Measurements from ENCODE around the gene ABCG8.
A peak's percentile ranks its signal among the peaks of the same experiment; 100 is the strongest.
"Not testable (repeated sequence)": the region's sequence is repeated elsewhere in the genome, so short reads cannot be mapped to it uniquely, and the experiment has no call there.

ABCG8 gene

DNA sequence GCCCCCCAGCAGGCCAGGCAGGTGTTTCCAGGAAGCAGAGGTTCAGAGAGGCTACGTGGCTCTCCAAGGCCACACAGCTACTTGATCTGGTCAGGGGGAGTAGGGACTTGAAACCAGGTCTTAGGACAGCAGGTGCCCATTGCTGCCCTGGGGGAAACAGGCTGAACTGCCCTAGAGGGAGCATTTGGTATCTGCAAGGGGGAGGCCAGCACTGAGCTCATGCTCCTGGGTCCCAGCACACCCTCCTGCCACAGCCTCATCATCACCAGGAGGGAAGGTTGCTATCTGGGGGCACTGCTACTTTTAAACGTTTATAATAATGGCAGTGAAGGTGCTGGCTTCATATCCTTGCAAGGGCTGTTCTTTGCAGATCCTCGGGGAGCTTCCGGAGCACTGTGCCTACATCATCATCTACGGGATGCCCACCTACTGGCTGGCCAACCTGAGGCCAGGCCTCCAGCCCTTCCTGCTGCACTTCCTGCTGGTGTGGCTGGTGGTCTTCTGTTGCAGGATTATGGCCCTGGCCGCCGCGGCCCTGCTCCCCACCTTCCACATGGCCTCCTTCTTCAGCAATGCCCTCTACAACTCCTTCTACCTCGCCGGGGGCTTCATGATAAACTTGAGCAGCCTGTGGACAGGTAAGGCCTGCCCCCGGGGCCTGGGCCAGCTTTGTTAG lies 36.1 kb downstream of the ABCG8 start:
- DNase-seq: no peak

DNA sequence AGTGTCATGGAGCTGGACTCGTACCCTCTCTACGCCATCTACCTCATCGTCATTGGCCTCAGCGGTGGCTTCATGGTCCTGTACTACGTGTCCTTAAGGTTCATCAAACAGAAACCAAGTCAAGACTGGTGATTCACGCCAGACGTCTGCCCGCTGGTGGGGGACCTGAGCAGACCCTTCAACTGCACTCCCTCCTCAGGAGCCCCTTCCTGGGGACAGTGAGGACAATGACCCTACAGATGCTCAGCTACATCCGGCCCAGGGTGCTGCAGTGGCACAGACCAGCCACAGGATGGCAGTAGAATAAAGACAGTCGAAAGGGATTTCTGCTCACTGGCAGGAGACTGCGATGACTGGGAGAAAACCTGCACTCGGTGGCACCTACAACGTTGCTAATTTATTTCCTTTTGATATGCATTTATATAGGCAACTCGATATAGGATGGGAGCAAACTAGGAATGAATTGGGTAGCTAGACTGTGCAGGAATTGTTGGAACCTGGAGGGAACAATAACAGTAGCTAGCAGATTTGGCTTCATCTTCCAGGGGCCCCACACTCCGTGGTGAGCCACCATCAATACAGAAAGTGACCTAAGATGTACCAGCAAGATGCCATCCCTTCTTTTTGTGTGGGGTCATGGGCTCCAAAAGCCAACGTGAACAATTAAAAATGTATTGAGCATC lies 39.2 kb downstream of the ABCG8 start:
- DNase-seq: peak; percentile 68

DNA sequence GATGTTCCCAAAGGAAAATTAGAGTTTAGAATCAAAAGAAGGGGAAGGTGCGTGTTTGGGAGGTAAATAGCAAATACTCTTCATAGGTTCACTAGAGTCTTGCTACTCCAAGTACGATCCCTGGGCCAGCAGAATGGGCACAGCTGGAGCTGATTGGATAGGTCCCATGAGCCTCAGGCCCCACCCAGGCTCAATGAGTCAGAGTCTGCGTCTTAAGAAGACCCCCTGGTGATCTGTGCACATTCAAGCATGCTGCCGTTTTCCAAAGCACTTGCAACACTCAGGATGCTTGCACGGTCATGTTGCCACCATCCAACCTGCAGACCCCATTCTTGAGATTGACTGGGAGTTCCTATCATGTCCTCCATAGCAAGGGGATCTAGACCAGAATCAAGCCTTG lies 40.5 kb downstream of the ABCG8 start:
- DNase-seq: no peak

DNA sequence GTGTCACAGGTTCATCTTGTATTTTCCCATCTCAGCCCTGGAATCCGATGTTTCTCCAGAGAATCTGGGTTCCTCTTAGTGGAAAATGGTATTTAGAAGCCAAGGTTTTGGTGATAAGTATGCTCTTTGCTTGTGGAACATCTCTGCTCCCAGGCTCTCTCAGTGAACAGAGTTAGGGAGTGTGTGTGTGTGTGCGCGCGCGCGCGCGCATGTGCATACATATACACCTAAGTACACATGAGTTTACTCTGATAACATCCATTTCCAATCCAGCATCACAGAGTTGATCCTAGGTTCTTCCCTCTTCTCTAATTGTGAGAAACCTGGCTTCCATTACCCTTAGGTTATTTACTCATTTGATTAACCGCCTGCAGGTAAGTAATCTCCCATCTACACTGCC lies 41.7 kb downstream of the ABCG8 start:
- DNase-seq: no peak

DNA sequence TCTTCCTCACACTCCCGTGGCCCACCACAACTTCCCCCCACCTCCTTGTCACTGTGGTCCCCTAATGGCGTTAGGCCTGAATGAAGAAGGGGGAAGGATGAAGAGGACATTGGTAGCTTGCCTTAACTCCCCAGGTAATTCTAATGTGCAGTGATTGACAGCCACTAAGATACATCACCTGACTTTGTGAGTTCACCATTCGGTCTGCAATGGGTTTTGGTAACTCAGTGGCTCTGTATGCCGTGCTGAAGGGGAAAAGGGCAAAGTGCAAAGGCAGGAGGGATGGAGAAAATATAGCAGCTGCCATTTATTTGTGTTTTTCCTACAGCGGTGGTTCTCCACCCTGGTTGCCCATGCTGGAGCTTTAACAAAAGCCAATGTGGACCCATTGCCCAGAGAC lies 42.2 kb downstream of the ABCG8 start:
- DNase-seq: no peak

DNA sequence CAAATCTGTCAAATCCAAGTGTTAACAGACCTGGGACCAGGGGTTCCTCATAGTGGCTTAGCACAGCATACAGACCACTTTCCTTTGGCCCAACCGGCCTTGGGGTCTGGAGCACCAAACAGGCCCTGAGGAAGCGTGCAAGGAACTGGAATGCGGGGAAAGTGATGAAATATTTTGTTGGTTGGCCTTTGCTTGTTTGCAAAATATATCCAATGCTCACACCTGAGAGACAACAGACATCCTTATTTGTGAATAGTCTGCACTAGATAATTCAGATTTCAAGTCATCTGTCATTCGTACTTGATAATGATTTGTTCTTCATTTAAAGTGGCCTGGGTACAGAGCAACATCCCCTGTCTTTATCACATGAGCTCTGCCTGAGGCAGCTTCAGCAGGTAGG lies 43.5 kb downstream of the ABCG8 start:
- no peak for DNase-seq

DNA sequence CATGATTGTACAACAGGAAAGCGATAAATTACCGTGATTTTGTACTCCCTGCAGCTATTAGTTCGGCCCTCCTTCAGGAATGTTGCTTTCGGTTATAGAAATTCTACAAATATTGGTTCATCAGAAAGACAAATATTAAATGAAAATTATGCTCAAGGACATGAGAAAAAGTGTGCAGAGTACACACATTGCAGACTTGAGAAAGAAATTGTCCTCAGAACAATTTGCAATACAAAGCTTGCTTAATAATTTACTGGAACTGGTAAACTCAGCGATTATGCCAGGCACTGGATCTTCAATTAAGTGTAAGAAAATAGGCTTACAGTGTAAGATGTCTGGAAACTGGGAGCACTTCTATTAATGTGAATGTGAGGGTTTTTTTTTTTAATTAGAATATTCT lies 45.9 kb downstream of the ABCG8 start:
- no peak for DNase-seq

DNA sequence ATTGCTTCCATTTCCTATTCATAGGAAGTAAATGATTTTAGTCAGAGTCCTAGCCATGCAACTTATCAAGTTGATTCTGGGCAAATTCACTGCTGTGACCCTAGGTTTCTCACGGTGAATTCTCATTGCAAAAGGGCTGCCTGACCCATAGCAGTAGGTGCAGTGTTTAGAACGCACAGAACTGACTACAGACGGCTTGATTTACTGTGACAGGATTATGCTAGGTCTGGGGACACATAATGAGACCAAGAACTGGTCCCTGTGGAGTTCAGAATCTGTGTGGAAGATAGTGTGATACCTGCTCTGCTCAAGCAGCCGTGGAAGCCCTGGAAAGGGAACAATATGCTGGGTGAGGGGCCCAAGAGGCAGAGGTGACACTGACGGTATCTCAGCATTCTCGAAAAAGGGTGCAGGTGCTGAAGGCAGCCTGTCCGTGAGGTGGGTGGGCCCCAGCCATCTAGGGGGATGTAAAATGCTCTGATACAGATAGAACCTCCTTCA lies 46.4 kb downstream of the ABCG8 start:
- no peak for DNase-seq

DNA sequence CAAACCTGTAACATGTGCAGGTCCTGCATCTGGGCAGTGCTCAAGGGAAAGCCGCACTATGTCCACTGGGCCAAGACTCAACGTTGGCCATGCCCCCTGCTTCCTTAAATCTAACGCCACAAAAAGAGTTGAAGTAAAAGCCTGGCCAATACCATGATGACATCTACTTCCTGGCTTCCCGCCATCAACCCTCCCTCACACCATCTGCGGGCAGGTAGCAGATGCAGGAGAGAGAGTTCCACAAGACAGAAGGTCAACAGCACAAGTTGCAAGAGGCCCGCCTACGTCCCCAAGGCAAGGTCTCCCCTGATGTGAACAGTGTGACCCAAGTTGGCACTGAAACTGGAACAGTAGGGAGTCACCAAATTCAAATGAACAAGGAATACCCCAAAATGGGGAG lies 48.4 kb downstream of the ABCG8 start:
- no peak for DNase-seq

DNA sequence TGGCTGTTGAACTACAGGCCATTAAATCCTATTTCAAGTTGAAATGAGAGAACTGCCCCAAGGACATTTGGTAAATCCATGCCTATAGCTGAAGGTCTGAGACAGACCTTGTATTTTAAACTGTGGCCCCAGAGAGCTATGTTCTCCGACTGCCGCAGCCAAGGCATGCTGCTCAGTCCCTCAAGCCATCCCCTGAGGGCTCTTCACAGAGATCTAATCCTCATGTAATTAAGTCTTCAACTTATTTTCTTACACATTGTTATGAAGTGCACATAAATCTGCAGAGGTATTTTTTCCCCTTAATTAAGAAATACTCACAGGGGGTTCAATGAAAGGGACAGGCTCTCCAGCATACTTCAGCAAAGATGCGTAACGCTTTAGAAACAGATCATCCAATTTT lies 50.6 kb downstream of the ABCG8 start:
- no peak for DNase-seq

DNA sequence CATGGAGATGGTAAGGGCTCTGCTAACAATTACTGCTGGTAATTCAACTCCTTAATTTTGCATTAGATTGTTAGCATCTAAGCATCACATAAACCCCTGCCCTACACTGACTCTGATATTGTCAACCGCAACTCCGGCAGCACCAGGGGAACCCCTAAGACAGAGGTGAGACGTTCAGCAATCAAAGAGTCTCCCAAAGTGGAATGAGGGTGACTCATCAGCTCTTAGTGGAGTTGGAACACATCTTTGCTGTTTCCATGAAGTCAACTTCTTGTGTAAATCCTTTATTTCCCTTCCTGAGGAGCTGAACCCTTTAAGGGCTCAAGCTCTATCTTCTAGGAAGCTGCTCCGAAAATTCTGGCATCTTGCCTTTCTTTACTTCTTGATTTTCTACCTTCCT lies 52.1 kb downstream of the ABCG8 start:
- DNase-seq: no peak

DNA sequence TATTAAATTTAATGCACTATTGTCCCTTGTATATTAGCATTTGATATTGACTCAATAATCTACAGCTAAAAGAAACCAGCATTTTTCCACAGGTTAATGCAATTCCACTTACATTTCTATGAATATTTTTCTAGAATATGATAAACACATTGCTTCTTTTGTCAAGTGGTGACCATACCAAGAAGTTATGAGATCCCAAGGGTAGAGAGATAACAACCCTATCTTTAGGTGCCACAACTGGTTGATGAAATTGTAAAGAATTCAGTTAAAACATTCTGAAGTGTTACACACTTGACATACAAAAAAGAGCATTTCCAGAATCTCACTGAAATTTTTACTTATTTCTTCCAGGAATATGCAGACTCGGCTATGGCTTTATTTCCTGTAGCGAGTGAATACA lies 56.0 kb downstream of the ABCG8 start:
- no peak for DNase-seq

DNA sequence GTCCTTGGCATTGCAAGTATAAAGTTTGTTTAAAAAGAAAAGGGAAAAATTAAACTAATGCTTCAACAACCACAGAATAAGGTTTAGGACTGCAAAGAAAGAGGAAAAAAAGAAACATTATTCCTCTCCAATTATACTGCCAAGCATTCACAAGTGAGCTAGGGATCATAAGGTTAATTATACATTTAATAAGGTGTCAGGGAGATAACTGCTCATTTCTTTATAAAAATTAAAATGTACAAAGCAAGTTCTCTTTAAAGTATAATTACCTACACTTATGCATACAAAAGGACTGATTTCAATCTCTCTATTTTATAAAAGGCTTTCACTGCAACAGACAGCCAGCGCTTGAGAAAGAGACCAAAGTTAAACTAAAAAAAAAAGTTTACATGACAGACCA lies 58.1 kb downstream of the ABCG8 start:
- no peak for DNase-seq

DNA sequence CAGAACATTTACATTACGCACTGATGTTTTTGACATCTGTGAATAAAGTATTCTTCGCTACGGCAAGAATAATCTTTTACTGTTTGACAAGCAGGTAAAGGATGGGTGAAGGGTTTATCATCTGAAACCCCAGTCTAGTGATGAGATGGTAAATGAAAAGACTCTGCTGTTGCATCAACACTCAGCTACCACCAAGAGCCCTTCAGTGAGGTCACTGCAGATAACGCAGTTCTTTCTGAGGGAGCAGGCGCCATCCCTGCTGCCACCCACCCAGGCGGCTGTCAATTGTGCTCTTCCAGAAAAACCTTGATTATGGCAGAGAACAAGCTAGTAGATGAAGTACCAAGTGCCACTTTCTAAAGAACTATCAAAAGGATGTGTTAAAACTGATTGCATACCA lies 58.7 kb downstream of the ABCG8 start:
- DNase-seq: no peak

DNA sequence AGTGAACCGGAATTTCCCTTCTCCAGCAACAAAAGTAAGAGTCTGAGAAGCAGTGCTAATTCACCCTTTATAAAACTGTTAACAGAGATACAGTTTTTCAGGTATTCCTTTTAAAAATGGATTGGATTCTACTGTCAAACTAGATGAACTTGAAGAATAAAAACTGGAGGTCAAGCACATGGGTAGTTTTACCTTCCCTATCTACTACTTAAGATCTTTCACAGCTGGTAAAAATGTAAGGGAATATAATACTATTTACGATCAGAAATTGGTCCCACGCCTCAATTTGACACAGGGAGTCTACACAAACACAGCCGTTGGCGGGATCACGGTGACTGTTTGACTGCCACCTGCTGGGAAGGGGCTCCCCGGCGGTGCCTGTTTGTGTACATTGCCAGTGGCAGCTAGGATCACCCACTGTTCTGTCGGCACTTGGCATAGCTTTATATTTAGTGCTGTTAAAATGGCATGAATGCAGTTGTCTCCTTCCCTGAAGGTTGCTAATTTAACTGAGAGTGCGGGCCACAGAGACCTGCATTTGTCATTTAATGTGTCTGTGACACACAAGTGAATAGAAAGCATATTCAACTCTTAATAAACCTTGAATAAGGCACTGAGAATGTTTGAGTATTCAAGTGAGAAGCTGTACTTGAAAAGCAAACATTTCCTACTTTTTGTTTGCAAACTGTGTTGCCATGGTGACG lies 59.5 kb downstream of the ABCG8 start:
- no peak for DNase-seq

DNA sequence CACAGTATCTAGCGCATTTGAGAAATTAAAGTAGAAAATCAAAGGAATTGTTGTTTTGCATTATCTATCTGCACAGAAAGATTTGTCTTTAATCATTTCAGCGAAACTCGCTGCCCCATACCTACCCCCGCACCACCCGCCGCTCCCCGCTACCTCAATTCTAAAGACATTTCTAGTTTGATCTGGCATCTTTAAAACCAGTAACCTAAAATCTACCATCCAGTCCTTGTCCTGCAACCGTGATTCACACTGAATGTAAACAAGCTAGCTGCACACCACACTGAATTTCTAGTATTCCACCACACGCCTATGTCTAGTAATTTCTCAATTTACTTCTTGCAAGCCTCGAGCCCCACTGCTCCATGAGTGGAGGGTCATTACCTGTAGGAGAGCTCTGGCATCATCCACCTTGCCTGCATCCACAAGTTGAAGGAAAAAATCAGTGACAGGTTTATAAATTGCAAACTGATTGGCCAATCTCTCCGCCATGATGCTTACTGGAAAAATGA lies 60.1 kb downstream of the ABCG8 start:
- DNase-seq: no peak

DNA sequence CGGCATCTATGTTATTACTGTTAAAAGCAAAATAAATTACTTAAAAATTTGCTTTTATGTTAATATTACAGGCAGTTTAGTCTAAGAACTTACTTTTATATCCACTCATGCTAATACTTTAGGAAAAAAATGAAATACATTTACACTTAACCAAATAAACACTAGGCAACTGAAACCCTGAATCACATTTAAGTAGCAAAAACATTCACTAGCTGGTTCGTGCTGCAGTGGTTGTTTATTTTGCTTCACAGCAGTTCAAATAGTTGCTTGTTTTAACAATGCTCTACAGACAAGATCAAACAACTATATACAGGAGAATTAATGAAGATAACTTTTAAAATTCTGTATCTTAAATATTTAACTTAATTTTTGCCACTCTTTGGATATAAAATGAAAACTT lies 60.8 kb downstream of the ABCG8 start:
- no peak for DNase-seq

DNA sequence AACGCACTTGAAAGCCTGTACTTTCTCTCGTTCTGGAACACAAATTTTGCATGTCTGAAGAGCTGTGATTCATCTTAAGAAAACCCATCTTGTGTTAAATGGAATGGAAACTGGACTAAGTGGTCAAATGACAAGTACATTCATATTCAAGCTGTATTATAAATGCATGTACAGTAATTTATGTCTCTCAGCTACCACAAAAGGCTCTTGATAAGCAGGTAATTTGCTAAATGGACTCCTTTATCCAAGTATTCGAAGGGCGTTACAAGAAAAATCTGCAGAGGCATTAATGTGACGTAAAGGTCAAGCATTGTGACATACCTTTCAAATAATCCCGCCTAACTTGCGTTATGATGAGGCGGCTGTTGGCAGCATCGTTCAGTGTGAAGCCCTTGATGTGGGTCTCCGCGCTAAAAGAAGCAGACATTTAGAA lies 66.6 kb downstream of the ABCG8 start:
- no peak for DNase-seq

DNA sequence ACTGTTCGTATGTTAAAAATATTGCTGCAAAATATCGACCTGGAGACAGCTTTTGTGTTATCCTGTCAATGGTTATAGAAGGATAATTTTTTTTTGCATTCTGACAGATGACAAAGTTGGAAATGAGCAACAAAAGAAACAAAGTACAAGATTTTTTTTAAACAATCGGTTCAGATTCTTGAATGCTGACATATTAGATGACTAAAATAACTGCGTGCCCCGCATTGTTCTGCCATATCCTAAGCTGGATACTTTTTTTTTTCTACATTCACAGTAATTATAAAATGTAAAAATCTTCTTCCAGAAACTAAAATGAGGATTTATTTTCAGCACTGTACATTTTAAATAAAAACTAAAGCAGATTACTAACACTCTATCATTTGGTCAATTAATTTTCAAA lies 67.1 kb downstream of the ABCG8 start:
- no peak for DNase-seq

DNA sequence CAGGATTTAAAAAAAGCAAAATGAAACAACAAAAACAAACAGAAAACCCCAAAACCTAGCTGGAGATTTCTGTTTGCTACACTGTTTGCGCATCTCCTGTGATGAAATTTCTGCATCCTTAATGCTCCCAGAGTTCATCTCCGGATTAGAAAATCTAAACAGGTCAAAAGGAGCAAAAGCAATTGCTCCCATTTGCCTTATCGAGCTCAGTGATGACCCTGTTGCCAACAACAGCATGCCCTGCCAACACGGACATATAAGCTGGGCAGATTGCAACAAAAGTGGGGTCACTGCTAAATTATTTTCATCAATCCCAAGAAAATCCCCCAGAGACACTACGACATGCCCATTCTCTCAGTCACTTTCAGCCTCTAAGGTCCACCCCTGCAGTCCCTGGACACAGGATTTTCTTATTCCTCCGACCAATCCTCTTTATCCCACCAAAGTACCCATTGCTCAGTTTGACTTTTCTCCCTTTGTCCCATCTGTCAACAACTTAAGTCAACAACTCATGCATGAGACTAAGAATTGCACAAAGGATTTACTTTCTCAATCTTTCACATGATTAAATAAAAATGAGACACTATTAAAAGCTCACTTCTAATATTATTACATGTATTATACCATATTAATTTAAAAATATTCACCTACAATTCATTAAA lies 67.8 kb downstream of the ABCG8 start:
- no peak for DNase-seq

DNA sequence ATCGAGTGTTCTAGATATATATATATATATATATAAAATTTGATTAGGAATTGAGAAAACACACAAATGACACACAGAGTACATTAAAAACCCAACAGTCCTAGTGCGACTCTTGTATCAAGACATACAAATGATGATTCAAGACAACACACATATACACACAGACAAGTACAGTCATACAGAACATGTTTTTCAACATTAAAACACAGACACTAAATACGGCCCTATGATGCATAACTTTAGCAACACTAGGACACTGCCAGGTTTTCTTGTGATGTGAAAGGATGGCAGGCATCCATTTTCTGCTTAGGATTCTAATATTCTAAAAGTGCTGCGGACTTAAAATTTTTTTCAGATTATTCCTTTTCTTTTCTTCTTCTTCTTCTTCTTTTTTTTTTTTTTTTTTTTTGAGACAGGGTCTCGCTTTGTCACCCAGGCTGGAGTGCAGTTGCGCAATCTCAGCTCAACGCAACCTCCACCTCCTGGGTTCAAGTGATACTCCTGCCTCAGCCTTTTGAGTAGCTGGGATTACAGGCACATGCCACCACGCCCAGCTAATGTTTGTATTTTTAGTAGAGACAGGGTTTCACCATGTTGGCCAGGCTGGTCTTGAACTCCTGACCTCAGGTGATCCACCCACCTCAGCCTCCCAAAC lies 72.5 kb downstream of the ABCG8 start:
- not testable (repeated sequence) for DNase-seq

DNA sequence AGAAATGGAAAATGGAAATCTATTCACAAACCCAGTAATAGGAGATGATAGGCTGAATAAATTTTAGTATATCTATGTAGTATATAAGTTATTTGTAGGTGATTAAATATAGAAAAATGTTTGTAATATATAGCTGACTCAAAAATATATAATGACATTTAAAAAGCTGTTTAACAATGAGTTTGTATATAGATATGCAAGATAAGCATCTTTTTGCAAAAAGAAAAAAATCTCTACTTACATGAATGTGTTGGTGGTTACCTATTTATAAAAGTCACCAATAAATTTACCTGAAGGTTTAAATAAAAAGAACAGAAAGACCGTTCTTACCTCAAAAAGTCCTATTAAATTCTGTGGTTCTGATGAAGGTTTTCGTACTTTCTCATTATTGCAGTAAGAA lies 85.7 kb downstream of the ABCG8 start:
- no peak for DNase-seq

DNA sequence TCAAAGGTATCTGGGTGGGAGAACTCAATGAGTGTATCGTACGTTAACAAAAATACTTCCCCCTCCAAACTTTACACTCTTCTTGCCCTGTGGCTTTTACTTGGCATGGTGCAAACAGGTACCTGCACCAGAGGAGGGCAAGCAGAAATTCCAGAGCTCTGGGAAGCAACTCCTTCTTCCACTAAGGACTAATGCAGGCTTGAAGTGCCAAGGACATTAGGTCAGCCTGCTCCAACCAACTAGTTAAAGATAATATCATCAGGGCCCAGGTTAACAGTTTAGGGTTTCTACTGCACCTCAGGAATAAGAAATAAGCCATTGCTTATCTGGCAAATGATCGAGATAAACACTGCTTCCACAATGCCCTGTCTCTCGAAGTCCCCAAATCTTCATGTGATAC lies 86.7 kb downstream of the ABCG8 start:
- no peak for DNase-seq
